ENCODE data around the gene COQ8B. TPM values are rescaled to one million over a fixed set of nuclear protein-coding genes. Genes with fewer than 3 reads are reported as not detected.

COQ8B gene
- total and polyA plus RNA-seq, 7 donors = 24.7 to 59.3 (median 35.9) TPM

GRCh38 chr19:40688309-40688708 lies 28.4 kb downstream of the COQ8B start:
- Histone ChIP-seq H3K4me3 (peak overlapping the region in 2 of 4 donors; percentile 75 to 90), H3K9me3 (no peaks in the 10 kb centered on the region), H3K36me3 (peaks cover 0 to 47% (median 12%) of the 10 kb centered on the region in 4 donors), H3K4me1 (peaks cover 0 to 43% (median 36%) of the 10 kb centered on the region in 4 donors), H3K27ac (peak overlapping the region; percentile 47 to 93 (median 58)), H3K27me3 (no peaks in the 10 kb centered on the region)
- DNase-seq = no peak
- 70 to 83% methylated on average over 1 of the region's 1 CpG for WGBS, 2 donors
- TF ChIP-seq CTCF (IDR thresholded peaks at IDR 0.05) = no peak
- TF ChIP-seq POLR2AphosphoS5 (IDR thresholded peaks at IDR 0.05) = no peak
- no peak for TF ChIP-seq POLR2A (IDR thresholded peaks at IDR 0.05)
- TF ChIP-seq EP300 (IDR thresholded peaks at IDR 0.05) = no peak
- intact Hi-C loops (cut with DNase I) = no loop called here

- Histone ChIP-seq H3K27me3 (no peaks in the 10 kb centered on the region), H3K36me3 (peaks cover 2 to 47% (median 14%) of the 10 kb centered on the region in 4 donors), H3K27ac (peak overlapping the region; percentile 47 to 93 (median 58)), H3K4me3 (no peak overlapping the region), H3K4me1 (peaks cover 0 to 43% (median 36%) of the 10 kb centered on the region in 4 donors), H3K9me3 (no peaks in the 10 kb centered on the region)
- 52 to 53% methylated on average over 12 of the region's 12 CpGs for WGBS, 2 donors
- peak; percentile 93 for DNase-seq
- no peak for TF ChIP-seq CTCF (IDR thresholded peaks at IDR 0.05)
- TF ChIP-seq EP300 (IDR thresholded peaks at IDR 0.05) = no peak
- no peak for TF ChIP-seq POLR2A (IDR thresholded peaks at IDR 0.05)
- TF ChIP-seq POLR2AphosphoS5 (IDR thresholded peaks at IDR 0.05) = peak in 3 of 4 donors; percentile 41 to 46 (median 43)
- intact Hi-C loops (cut with DNase I) = no loop called here
These were observed 29.1 kb downstream of the COQ8B start for GRCh38 chr19:40687525-40688016.

GRCh38 chr19:40686882-40687524 lies 29.7 kb downstream of the COQ8B start:
- intact Hi-C loops (cut with DNase I) = no loop called here
- no peak for DNase-seq
- Histone ChIP-seq H3K4me1 (peaks cover 0 to 41% (median 36%) of the 10 kb centered on the region in 4 donors), H3K27ac (peak overlapping the region; percentile 47 to 93 (median 58)), H3K9me3 (no peaks in the 10 kb centered on the region), H3K4me3 (no peak overlapping the region), H3K27me3 (no peaks in the 10 kb centered on the region), H3K36me3 (peaks cover 6 to 52% (median 18%) of the 10 kb centered on the region in 4 donors)
- TF ChIP-seq EP300 (IDR thresholded peaks at IDR 0.05) = no peak
- TF ChIP-seq CTCF (IDR thresholded peaks at IDR 0.05) = no peak
- no peak for TF ChIP-seq POLR2AphosphoS5 (IDR thresholded peaks at IDR 0.05)
- TF ChIP-seq POLR2A (IDR thresholded peaks at IDR 0.05) = no peak
- 85 to 88% methylated on average over 14 of the region's 14 CpGs for WGBS, 2 donors

GRCh38 chr19:40685563-40685962 lies 31.1 kb downstream of the COQ8B start:
- intact Hi-C loops (cut with DNase I) = no loop called here
- Histone ChIP-seq H3K27ac (no peak overlapping the region), H3K4me3 (no peak overlapping the region), H3K36me3 (peaks cover 6 to 66% (median 27%) of the 10 kb centered on the region in 4 donors), H3K4me1 (peaks cover 0 to 29% (median 25%) of the 10 kb centered on the region in 4 donors), H3K9me3 (no peaks in the 10 kb centered on the region), H3K27me3 (no peaks in the 10 kb centered on the region)
- DNase-seq = no peak
- WGBS, 2 donors = 29 to 68% methylated on average over 6 of the region's 6 CpGs
- TF ChIP-seq CTCF (IDR thresholded peaks at IDR 0.05) = no peak
- TF ChIP-seq EP300 (IDR thresholded peaks at IDR 0.05) = no peak
- TF ChIP-seq POLR2A (IDR thresholded peaks at IDR 0.05) = no peak
- TF ChIP-seq POLR2AphosphoS5 (IDR thresholded peaks at IDR 0.05) = no peak

Data from sigmoid colon (tissue), 7 donors.